HG02588 (cell line): ENCODE results near the gene MEGF11.

Experiments used
- ATAC-seq: cut with Tn5 transposase; IDR thresholded peaks from one replicate; pipeline ENCODE4 v1.9.1; 2021; ENCODE audit warnings: mild to moderate bottlenecking, moderate library complexity; ENCODE audit not compliant: unreplicated experiment

MEGF11 gene

DNA sequence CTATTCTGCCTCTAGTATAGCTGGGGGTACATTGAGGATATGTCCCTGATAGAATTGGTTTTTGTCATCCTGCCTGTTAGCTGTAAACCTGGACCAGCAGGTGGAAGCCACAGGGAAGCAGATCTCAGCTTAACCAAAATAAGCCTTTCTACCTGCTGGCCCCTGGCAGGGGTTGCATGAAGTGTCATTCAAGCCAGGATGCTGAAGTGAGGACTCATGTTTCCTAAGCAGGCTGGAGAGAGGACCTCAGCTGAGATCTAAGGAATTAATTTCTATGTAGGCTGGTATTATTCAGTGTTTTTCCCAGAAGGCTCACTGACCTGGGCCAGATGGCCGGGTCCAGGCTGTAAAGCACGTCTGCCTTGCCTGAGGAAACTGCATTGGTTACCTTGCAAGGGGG lies 128.9 kb downstream of the MEGF11 start:
- ATAC-seq, result no peak

DNA sequence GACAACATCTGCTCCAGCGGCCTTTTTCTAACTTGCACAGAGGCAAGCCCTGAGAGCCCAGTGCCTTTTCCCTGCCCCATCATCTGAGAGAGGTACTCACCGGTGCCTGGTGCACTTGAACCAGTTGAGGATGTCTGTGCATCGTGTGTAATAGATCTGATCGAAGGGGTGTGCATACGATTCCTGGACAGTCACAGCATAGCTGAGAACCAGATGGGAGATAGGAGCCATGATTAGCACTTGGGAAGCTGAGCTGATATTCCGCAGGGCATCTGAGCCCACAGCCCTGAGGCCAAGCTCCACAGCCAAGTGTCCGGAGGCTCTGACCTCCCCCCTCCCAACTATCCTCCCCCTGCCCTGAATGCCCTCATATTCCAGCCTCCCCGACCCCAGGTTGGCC lies 129.8 kb downstream of the MEGF11 start:
- no peak for ATAC-seq

DNA sequence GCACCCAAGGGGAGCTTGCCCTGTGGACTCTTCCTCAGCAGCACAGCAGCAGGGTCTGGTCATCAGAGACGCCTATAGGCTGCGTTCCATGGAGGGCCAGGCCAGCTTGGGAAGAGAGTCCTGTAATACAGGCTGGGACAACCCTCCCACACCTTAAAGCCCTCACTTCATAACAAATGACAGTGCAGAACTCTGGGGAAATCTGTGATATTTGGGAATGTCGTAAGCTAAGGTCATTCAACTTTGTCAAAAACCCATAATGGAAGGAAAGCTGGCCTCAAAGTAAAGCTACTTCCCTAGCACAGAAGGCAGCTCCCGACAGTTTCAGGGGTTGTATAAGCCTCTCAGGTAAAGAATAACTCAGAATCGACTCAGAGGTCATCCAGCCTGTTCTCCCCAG lies 133.1 kb downstream of the MEGF11 start:
- ATAC-seq, result no peak

DNA sequence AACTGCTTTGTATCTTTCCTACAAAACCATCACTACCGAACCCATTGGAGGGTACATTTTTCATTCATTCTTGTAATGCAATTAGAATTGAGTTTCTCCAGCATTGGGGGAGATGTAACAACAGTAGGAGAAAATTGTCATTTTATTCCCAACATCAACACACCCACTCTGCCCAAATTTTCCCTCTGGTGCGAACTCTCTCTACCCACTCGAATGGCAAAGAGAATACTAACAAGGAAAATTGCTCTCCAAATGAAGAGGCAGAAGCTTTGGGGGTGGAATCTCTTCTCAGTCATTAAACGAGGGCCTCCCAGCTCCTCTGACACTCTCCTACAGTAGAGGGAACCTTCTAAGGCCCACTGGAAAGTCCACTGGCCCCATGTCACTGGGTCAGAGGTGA lies 135.7 kb downstream of the MEGF11 start:
- no peak for ATAC-seq

DNA sequence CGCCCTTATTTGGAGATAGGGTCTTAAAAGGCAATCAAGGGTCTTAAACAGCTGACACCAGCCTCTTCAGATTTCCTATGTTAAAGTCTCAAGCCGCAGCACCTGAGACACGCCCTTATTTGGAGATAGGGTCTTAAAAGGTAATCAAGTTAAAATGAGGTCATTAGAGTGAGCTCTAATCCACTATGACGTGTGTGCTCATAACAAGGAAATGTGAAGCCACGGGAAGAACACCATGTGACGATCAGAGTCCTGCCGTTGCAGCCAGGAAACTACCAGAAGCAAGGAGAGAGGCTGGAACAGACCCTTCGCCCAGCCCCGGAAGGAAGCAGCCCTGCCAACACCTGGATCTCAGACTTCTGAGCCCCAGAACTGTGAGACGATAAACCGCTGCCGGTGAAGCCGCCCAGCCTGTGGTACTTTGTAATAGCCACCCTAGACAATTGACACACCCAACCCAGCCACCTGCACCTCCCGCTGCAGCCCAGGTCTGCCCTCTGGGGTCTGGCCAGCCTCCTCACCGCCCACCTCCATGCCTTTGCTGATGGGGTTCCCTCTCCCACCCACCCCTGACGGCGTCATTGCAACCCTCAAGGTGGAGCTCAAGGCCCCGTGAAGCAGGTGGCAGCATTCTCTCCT lies 137.9 kb downstream of the MEGF11 start:
- no peak for ATAC-seq

DNA sequence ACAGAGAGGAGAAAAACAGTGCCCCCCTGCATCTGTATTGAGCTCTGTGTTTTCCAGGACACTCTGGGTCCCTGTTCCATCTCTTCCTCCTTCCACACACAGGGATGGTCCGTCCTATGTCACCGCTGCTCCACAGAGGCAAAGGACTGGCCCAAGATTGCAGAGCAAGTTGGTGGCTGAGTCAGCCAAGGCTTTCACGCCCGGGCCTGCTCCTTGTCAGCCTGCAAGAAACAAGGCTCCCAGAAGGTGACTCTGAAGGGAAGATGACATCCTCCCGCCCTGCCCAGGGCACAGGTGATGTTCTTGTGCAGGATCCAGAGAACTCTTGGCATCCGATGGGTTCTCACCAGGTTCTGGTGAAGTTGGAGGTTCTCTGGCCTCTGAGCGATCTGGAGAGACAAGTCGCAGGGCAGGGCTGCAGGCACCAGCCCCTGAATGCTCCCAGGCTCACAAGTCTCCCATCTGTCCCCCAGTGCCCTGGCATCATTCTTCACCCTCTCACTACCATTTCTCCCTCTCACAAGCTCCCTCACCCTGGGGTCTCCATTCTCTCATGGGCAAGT lies 138.6 kb downstream of the MEGF11 start:
- ATAC-seq, result no peak

DNA sequence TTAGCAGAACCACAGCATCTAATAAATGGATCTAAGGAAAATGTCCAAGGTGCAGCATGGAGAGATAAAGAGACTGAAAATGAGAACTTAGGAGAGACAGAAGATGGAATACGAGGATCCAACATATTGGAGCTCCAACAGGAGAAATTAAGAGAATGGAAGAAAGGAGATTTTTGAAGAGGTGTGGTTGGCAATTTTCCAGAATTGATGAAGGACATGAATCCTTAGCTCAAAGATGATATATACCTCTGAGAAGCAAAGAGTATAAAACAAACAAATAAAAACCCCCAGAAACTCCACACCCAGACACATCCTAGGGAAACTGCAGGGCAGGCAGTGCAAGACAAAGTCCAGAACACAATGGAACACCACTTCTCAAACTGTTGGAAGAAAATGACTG lies 141.2 kb downstream of the MEGF11 start:
- no peak for ATAC-seq

DNA sequence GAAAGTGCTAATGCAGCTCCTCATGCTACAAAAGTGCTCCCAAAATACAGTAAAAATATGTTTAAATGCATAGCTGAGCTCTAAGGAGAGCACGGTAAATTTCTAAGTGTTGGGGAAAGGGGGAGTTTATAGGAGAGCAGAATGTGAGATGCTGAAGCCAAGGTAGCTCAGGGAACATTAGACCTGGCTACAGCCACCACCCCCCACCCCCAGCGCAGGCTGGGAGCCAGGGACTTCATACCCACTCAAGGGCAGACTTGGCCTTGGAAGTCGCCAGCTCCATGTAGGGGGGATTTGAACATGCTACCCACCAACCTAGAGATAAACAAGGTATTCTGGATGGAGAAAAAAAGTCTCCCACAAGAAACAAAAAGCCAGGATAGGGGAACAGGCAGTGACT lies 142.2 kb downstream of the MEGF11 start:
- ATAC-seq, result no peak

DNA sequence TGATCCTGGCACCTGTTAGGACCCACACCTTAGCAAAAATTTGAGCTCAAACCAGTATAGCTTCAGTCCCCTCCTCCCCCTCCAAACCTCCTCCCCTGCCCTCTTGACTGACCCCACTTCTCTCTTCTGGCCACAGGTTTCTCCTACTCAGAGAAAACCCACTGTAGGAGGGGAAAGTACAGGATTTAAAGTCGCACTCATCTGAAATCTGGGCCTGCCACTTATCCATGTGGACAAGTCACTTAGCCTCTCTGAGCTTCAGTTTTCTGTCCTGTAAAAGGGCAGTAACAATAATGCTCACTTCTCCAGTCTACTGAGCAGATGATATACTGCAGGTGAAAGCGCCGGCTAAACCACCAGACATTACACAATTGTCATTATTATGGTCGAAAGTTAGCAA lies 142.7 kb downstream of the MEGF11 start:
- ATAC-seq, result no peak

DNA sequence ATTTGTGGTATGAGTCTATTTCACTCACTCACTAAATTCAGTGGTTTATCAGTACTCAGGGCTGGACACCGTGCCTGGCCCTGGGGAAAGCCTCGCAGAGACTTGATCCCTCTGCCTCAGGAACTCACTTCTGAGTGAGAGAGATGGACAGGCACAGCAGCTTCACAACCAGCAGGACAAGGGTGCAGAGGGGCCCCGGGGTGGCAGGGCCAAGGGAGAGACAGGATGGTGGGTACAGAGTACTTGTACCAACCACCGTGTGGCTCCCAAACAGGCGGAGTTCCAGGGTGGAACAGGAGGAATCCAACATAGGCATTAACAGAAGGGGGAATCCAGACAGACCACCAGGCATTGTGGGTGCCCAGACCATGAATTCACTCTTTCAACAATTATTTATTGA lies 143.7 kb downstream of the MEGF11 start:
- ATAC-seq, result no peak

DNA sequence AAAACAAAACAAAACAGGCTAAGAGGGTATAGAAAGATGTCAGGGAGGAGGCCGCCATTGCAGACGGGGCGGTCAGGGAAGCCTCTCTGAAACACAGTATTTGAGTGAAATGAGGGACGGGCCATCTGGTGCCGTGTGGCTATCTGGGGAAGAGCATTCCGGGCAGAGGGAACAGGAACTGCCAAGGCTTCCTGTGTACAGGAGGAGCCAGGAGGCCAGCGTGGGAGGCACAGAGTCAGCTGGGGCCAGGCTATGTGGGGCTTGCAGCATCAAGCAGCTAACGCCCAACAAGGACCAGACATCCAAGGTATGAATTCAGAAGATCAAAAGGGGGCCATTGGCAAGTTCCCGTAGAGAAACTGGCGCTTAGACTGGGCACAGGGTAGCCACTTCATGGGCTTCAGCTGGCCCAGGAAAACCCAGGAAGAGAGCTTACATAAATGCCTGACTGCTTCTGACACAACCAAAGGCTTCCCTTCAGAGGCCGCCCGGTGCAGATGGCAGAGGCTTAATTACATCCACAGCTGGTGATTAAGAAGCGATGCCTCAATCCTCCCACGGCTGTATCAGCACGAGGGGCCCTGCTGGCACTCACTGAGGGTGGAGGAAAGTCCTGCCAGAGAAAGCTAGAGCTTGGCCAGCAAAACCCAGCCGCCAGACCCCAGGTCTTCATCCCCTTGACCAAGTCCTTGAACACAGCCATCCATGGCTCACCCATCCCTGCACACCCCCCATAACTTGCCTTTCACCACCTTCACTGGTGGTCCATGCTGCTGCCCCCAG lies 144.9 kb downstream of the MEGF11 start:
- ATAC-seq, result no peak

DNA sequence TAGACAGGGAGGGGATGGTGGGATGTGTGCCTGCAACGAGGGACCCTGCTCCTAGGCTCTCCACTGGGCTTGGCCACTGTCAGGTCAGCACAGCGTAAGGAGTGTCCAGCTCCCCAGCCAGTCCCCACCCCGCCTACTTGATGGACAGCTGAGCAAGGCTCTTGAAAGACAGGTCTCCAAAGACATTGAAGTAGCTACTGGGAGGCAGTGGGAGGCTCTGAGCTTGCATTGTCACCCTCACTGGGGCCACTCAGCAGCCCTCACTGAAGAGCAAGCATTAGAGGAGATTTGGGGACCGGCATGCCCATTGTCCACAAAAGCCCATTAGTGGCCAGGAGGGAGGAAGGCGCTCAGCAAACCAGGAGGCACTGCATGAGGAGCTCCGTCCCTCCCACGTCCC lies 146.5 kb downstream of the MEGF11 start:
- no peak for ATAC-seq

DNA sequence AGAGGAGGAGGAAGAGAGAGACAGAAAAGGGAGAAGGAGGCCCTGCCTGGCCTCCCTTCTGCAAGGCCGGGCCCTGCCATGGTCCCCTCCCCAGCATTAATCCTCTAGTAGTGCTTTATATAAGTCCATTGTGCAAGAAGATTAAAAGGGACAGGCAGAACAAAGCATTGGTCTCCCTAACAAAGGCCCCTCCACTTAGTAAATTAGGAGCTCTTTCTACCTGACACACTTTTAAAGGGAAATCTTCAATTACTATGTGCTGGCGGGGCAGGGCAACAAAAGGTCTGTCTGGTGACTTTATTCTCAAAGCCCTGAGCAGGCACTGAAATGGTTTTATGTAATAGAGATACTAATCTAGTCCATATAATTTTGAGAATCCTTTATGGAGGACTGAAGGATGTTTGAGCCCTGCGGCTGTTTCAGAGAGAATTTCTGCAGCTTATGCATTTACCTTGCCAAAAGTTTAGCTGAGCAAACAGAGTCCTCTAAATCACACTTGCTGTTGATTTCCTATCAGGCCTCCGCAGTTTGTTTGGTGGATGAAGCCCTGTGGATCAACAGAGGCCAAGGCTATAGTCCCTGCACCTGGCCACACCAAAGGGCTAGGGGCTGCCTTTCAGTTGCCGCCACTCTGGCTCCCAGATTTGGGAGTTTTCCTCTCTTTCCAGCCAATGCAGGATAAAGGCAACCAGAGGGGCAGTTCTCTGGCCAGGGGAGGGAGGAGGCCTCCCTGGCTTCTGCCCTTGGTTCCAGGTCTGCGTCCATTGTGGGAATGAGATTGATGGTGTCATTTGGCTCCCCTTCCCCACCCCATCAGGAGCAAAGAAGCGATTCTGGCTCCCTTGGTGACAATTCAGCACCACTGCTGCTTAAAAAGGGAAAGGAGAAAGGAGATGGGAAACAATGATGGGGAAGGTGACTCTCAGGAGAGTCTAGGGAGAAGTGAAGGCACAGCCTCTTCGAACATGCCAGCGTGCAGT lies 148.0 kb downstream of the MEGF11 start:
- no peak for ATAC-seq

DNA sequence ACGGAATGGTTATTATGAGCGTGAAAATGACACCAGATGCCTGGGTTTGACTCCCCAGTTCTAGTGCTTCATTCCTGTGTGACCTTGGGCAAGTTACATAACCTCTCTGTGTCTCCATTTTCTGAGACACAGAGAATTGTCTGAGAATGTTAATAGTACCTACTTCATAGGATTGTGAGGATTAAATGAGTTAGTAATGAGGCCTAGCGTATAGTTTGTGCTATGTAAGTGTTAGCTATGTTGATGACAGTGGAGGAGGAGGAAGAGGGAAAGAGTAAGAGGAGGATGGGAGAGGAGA lies 150.3 kb downstream of the MEGF11 start:
- ATAC-seq, result no peak

DNA sequence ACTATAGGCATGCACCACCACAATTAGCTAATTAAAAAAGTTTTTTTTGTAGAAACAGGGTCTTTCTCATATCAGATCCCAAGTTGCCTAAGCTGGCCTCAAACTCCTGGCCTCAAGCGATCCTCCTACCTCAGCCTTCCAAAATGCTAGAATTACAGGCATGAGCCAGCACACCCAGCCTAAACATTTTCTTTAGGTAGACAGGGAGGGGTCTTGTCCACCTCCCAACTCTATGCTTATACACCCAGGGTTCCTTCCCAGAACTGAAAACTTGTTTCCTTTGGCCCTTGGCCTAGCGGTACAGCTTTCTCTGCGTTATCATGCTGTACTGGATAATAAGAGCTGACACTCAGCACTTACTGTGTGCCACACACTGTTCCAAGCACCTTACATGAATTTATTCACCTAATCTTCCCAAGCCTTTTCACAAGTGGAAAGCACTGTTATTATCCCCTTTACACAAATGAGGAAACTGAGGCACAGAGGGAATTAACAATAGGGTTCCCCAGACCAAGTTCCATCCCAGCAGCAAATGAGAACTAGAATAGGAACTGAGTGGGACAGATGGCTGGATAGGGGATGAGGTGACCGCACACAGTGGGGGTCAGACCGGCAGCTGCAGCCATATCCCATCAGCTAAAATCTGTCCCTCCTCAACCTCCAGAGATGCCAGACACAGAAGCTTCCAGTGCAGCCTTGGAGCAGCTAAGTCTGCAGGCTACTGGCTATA lies 150.8 kb downstream of the MEGF11 start:
- ATAC-seq, result no peak

DNA sequence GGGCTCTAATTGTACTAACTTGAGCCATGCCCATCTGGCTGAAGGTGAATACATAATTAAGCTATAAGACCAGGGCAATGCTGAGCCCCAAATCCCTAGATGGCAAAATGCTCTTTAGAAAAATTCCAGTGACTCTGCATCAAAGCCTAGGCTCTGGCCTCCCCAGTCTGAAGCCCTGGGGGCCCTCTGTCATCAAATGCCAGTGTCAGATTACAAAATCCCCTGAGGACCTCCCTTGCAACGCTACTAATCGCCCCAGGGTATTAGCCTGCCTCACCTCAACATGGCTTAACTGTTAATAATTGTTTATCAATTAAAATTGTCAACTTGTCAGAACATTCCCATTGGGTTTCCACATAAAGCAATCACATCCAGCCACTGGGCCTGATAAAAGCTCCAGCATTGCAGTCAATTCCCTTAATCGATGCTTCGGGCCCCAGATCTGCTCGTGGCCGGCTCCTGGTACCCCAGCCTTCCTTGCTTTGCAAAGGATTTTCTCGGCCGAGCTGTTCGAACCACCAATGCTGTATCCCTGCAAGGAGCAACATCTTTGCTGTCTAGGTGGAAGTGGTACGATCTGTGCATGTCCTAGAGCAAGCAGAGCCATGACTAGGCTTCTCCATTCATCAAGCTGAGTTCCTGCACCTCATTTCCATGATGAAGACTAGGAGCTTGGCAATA lies 151.7 kb downstream of the MEGF11 start:
- ATAC-seq, result no peak

DNA sequence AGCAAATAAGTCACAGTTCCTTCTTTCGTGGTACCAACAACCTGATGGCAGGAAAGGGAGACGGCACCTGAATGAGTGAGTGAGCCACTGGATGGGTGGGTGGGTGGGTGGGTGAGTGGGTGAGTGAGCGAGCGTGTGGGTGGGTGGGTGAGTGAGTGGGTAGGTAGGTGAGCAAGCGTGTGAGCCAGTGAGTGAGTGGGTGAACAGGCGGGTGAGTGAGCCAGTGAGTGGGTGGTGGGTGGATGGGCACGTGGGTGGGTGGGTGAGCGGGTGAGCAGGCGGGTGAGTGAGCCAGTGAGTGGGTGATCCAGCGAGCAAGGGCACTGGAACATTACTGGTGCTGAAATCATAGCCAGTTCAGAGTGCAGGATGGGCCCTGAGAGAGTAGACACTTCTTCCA lies 152.8 kb downstream of the MEGF11 start:
- ATAC-seq, result no peak

DNA sequence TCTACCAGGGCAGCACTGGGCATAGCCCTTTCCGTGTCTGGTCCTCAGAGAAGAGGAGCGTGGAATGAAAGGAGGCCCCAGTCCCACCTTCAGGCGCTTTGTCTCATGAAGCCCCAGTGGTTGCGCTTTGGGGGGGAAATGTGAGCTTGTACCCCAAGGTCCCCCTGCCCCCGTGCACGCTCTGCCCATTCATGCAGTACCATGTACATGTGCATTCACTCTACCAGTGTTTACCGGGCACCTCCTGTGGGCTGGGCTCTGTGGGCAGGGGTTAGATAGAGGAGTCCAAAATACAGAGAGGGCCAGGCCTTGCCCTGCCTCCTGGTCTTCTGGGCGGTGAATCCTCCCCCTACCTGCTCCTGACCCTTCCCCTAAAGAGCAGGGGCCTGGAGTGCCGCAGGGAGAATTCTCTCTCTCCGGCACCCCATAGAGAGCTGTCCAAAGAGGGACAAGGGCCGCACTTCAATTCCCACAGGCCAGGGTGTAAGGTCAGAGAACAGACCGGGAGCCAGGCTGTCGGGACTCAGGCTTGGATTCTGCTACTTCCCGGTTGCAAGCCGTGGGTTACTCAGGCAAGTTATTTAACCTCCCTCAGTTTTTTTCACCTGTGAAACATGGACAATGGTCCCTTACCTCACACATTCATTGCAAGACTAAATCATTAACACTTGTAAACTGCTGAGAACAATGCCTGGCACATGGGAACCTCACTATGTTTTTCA lies 153.4 kb downstream of the MEGF11 start:
- no peak for ATAC-seq

DNA sequence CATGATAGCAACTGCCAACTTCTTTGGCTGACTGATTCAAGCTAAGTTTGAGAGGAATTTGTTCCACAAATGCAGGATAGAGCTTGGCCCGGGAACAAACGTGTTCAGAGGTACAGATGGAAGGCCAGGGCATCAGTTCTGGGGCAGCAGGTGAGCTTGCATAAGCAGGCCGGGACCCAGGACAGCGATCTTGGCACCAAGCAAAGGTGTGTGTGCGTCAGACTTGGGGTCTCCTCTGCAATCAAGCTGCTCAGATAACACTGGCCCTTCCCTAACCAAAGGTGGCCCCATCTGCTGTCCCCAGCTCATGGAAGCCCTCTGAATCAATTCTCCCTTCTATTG lies 155.6 kb downstream of the MEGF11 start:
- ATAC-seq, result no peak
